CD8-positive, alpha-beta memory T cell (primary cell): ENCODE data around the gene LMOD1. TPM values are rescaled to one million over a fixed set of nuclear protein-coding genes. Genes with fewer than 3 reads are reported as not detected.

Experiments
- polyA plus RNA-seq: library from polyadenylated mRNA; unstranded; fragments of 300-500 nt; fragmentation: Illumina TruSeq; gene quantifications from one replicate; pipeline ENCODE4 v1.2.3, GENCODE V29; 2021
- total RNA-seq, 2 experiments: library from RNA; stranded (reverse); gene quantifications; one replicate each; pipeline ENCODE4 v1.2.3, GENCODE V29; 2021

Gene LMOD1
- total and polyA plus RNA-seq, 3 experiments from 2014 or later: not detected

Other genes starting within 250 kb of the LMOD1 start
- gene IPO9, start 117.4 kb downstream of the LMOD1 start, total RNA-seq: 10 to 100 TPM; 65.2 to 71.2 TPM
- gene IPO9, start 117.4 kb downstream of the LMOD1 start, polyA plus RNA-seq: 27.8 TPM
- under 1 TPM; 0.24 to 0.88 TPM for gene SHISA4, start 57.6 kb downstream of the LMOD1 start, total RNA-seq
- 0.41 TPM for gene SHISA4, start 57.6 kb downstream of the LMOD1 start, polyA plus RNA-seq
- 100 to 1,000 TPM; 120 to 130 TPM for gene TIMM17A, start 9.0 kb upstream of the LMOD1 start, total RNA-seq
- 31.5 TPM for gene TIMM17A, start 9.0 kb upstream of the LMOD1 start, polyA plus RNA-seq
- gene RNPEP, start 36.1 kb upstream of the LMOD1 start, total RNA-seq: 10 to 100 TPM; 30.5 to 33.2 TPM
- 36.3 TPM for gene RNPEP, start 36.1 kb upstream of the LMOD1 start, polyA plus RNA-seq
- under 1 TPM; 0.11 to 0.26 TPM for gene ELF3, start 64.0 kb upstream of the LMOD1 start, total RNA-seq
- gene ELF3, start 64.0 kb upstream of the LMOD1 start, polyA plus RNA-seq: not detected
- not detected for gene GPR37L1, start 176.4 kb upstream of the LMOD1 start, total RNA-seq
- 0.08 TPM for gene GPR37L1, start 176.4 kb upstream of the LMOD1 start, polyA plus RNA-seq
- gene ARL8A, start 198.2 kb upstream of the LMOD1 start, total RNA-seq: 10 to 100 TPM; 50.2 to 51.4 TPM
- gene ARL8A, start 198.2 kb upstream of the LMOD1 start, polyA plus RNA-seq: 12.3 TPM
- 100 to 1,000 TPM; 446 to 449 TPM for gene PTPN7, start 214.1 kb upstream of the LMOD1 start, total RNA-seq
- gene PTPN7, start 214.1 kb upstream of the LMOD1 start, polyA plus RNA-seq: 91.4 TPM
- gene LGR6, start 247.3 kb upstream of the LMOD1 start, total RNA-seq: under 1 TPM; 0.40 to 0.53 TPM
- gene LGR6, start 247.3 kb upstream of the LMOD1 start, polyA plus RNA-seq: 3.1 TPM